H1 (cell line): ENCODE data around the gene MRFAP1L1.
A peak's percentile ranks its signal among the peaks of the same experiment; 100 is the strongest.

ENCODE experiments used
- BRCA1 ChIP-seq: IDR thresholded peaks from 2 replicates; pipeline ENCODE4 v1.6.1; 2012; ENCODE audit warnings: low read depth, low read length, improper control_type of control experiment
- EP300 ChIP-seq, 2 experiments: IDR thresholded peaks; 1 replicate in 1 of 2; 2 replicates in 1 of 2; pipeline ENCODE4 v1.6.1; 2011 to 2012; ENCODE audit warnings: low read depth in 2 of 2, low read length in 2 of 2, mild to moderate bottlenecking in 2 of 2, borderline replicate concordance in 1 of 2, inconsistent platforms in 1 of 2, moderate library complexity in 1 of 2
- EZH2 ChIP-seq: fragments of 200-600 bp; sonication (generic); IDR thresholded peaks from 2 replicates; pipeline ENCODE4 v1.7.1; 2012; ENCODE audit warnings: low read depth, mild to moderate bottlenecking, moderate library complexity, low read length, inconsistent platforms; ENCODE audit not compliant: severe bottlenecking
- FOSL1 ChIP-seq: IDR thresholded peaks from 2 replicates; pipeline ENCODE4 v1.6.1; 2011; ENCODE audit warnings: mild to moderate bottlenecking, low read depth, low read length, moderate library complexity; ENCODE audit not compliant: insufficient read depth
- JUN ChIP-seq: IDR thresholded peaks from 2 replicates; pipeline ENCODE4 v1.6.1; 2011; ENCODE audit warnings: low read depth, mild to moderate bottlenecking, improper control_type of control experiment, low read length
- MAFK ChIP-seq: IDR thresholded peaks from 2 replicates; pipeline ENCODE4 v1.6.1; 2012; ENCODE audit warnings: low read depth, mild to moderate bottlenecking, improper control_type of control experiment, low read length
- POLR2AphosphoS5 ChIP-seq: IDR thresholded peaks from 2 replicates; pipeline ENCODE4 v1.6.1; 2011; ENCODE audit warnings: low read depth, low read length
- SIN3A ChIP-seq, 2 experiments: IDR thresholded peaks in 1 of 2; conservative IDR thresholded peaks in 1 of 2; 2 replicates each; pipeline ENCODE4 v1.6.1; 2011 to 2012; ENCODE audit warnings: low read length in 2 of 2, improper control_type of control experiment in 1 of 2, low read depth in 1 of 2, mild to moderate bottlenecking in 1 of 2
- TF ChIP-seq, protein P1 (sequence below), 3 experiments: IDR thresholded peaks; 1 replicate in 2 of 3; 2 replicates in 1 of 3; pipeline versions ENCODE4 v1.5.1 to v1.6.1; 2011; ENCODE audit warnings: low read length in 3 of 3, mild to moderate bottlenecking in 3 of 3, inconsistent platforms in 2 of 3, low read depth in 1 of 3, moderate library complexity in 1 of 3; ENCODE audit not compliant: insufficient read depth in 1 of 3; ENCODE audit errors: control extremely low read depth in 1 of 3

DNA sequence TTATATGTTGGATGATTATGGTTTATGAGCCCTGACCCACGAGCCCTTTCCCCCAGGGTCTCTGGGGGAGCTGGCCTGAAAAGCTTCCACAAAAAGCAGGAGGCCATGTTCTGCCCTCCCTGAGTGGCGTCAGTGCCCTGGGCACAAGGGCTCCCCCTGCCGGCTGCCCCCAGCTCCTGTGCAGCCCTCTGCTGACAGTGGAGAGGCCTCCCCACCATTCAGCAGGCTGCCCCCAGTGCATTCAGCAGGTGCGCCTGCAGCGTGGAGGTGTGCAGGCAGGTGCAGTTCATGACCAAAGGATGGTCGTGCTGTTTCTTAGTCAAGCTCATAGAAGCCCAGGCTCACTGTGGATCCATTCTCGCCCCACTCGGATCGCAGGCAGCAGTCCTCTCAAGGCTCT, 28.5 kb downstream of the MRFAP1L1 start:
- no peak for TF ChIP-seq FOSL1
- TF ChIP-seq EP300 (IDR thresholded peaks at IDR 0.05; ENCODE audit: borderline replicate concordance in 1 of 2, low read depth in 2 of 2, low read length in 2 of 2), result no peak
- TF ChIP-seq, protein P1, sequence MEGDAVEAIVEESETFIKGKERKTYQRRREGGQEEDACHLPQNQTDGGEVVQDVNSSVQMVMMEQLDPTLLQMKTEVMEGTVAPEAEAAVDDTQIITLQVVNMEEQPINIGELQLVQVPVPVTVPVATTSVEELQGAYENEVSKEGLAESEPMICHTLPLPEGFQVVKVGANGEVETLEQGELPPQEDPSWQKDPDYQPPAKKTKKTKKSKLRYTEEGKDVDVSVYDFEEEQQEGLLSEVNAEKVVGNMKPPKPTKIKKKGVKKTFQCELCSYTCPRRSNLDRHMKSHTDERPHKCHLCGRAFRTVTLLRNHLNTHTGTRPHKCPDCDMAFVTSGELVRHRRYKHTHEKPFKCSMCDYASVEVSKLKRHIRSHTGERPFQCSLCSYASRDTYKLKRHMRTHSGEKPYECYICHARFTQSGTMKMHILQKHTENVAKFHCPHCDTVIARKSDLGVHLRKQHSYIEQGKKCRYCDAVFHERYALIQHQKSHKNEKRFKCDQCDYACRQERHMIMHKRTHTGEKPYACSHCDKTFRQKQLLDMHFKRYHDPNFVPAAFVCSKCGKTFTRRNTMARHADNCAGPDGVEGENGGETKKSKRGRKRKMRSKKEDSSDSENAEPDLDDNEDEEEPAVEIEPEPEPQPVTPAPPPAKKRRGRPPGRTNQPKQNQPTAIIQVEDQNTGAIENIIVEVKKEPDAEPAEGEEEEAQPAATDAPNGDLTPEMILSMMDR (IDR thresholded peaks at IDR 0.05; ENCODE audit: control extremely low read depth in 1 of 3, insufficient read depth in 1 of 3, low read depth in 1 of 3, low read length in 3 of 3), result peak in 2 of 3 experiments; percentile 50 to 54; a peak in 2 of 4 replicates
- no peak for TF ChIP-seq SIN3A (conservative IDR thresholded peaks at IDR 0.05 in 1 of 2, IDR thresholded peaks at IDR 0.05 in 1 of 2; ENCODE audit: low read depth in 1 of 2, low read length in 2 of 2)
- TF ChIP-seq EZH2, result no peak
- TF ChIP-seq BRCA1, result no peak
- no peak for TF ChIP-seq JUN
- no peak for TF ChIP-seq POLR2AphosphoS5
- no peak for TF ChIP-seq MAFK
